ENCODE data around the gene ALX4. TPM values are rescaled to one million over a fixed set of nuclear protein-coding genes. Genes with fewer than 3 reads are reported as not detected.

ALX4 gene
- total RNA-seq, 1 donor from 2014 or later = not detected

- DNase-seq (ENCODE audit: extremely low read depth, low read depth, low spot score) = no peak
Observed at GRCh38 chr11:44303401-44303938, 6.5 kb downstream of the ALX4 start.

GRCh38 chr11:44301564-44302271 lies 8.2 kb downstream of the ALX4 start:
- no peak for DNase-seq (ENCODE audit: extremely low read depth, low read depth, low spot score)

- no peak for DNase-seq (ENCODE audit: extremely low read depth, low read depth, low spot score)
Observed at GRCh38 chr11:44300844-44301563, 8.9 kb downstream of the ALX4 start.

GRCh38 chr11:44298862-44299261 lies 11.1 kb downstream of the ALX4 start:
- DNase-seq (ENCODE audit: extremely low read depth, low read depth, low spot score) = no peak

GRCh38 chr11:44290208-44290607 lies 19.7 kb downstream of the ALX4 start:
- no peak for DNase-seq (ENCODE audit: extremely low read depth, low read depth, low spot score)

- DNase-seq (ENCODE audit: extremely low read depth, low read depth, low spot score) = no peak
Observed at GRCh38 chr11:44288133-44288526, 21.8 kb downstream of the ALX4 start.

- DNase-seq (ENCODE audit: extremely low read depth, low read depth, low spot score) = no peak
Observed at GRCh38 chr11:44286911-44287310, 23.0 kb downstream of the ALX4 start.

- DNase-seq (ENCODE audit: extremely low read depth, low read depth, low spot score) = no peak
Observed at GRCh38 chr11:44286268-44286880, 23.6 kb downstream of the ALX4 start.

- no peak for DNase-seq (ENCODE audit: extremely low read depth, low read depth, low spot score)
Observed at GRCh38 chr11:44285756-44286155, 24.2 kb downstream of the ALX4 start.

- no peak for DNase-seq (ENCODE audit: extremely low read depth, low read depth, low spot score)
Observed at GRCh38 chr11:44282620-44283019, 27.3 kb downstream of the ALX4 start.

- DNase-seq (ENCODE audit: extremely low read depth, low read depth, low spot score) = no peak
Observed at GRCh38 chr11:44281151-44281550, 28.8 kb downstream of the ALX4 start.

GRCh38 chr11:44280257-44280656 lies 29.7 kb downstream of the ALX4 start:
- DNase-seq (ENCODE audit: extremely low read depth, low read depth, low spot score) = no peak

- DNase-seq (ENCODE audit: extremely low read depth, low read depth, low spot score) = no peak
Observed at GRCh38 chr11:44279483-44279882, 30.5 kb downstream of the ALX4 start.

- no peak for DNase-seq (ENCODE audit: extremely low read depth, low read depth, low spot score)
Observed at GRCh38 chr11:44277196-44278090, 32.5 kb downstream of the ALX4 start.

- no peak for DNase-seq (ENCODE audit: extremely low read depth, low read depth, low spot score)
Observed at GRCh38 chr11:44275961-44276550, 33.9 kb downstream of the ALX4 start.

- DNase-seq (ENCODE audit: extremely low read depth, low read depth, low spot score) = no peak
Observed at GRCh38 chr11:44275241-44275640, 34.7 kb downstream of the ALX4 start.

- DNase-seq (ENCODE audit: extremely low read depth, low read depth, low spot score) = no peak
Observed at GRCh38 chr11:44274404-44274803, 35.5 kb downstream of the ALX4 start.

- DNase-seq (ENCODE audit: extremely low read depth, low read depth, low spot score) = no peak
Observed at GRCh38 chr11:44271286-44271685, 38.7 kb downstream of the ALX4 start.

- no peak for DNase-seq (ENCODE audit: extremely low read depth, low read depth, low spot score)
Observed at GRCh38 chr11:44270403-44271273, 39.3 kb downstream of the ALX4 start.
